ENCODE results near the gene GPR160.

Gene GPR160

GRCh38 chr3:170046269-170047132, 8.7 kb downstream of the GPR160 start:
- Histone ChIP-seq H3K36me3 (ENCODE audit: control insufficient read depth in 1 of 2, insufficient read depth in 2 of 2, low read depth in 1 of 2, low read length in 2 of 2) (no peaks in the 10 kb centered on the region), H3K18ac (ENCODE audit: low read depth in 1 of 2, low read length in 2 of 2) (no peak overlapping the region), H3K4me3 (ENCODE audit: insufficient read depth in 1 of 2, low read depth in 1 of 2, low read length in 2 of 2) (peak overlapping the region in 1 of 2 experiments; percentile 44), H4K8ac (ENCODE audit: low read length) (no peak overlapping the region), H2BK5ac (ENCODE audit: low read depth, low read length, poor library complexity, severe bottlenecking) (no peak overlapping the region), H3K27me3 (ENCODE audit: control insufficient read depth in 1 of 2, insufficient read depth in 1 of 2, low read length in 2 of 2) (peaks cover 0 to 20% of the 10 kb centered on the region in 2 experiments), H3K14ac (ENCODE audit: low read length in 2 of 2) (no peak overlapping the region), H3K4ac (ENCODE audit: low read depth in 1 of 2, low read length in 2 of 2) (no peak overlapping the region), H2BK15ac (ENCODE audit: low read depth, poor library complexity, severe bottlenecking) (no peak overlapping the region), H3K27ac (ENCODE audit: low read length, poor library complexity, severe bottlenecking) (no peak overlapping the region), H3K9ac (ENCODE audit: low read length) (no peak overlapping the region), H3K4me2 (ENCODE audit: low read length, poor library complexity, severe bottlenecking) (no peak overlapping the region), H3K79me1 (replicated peaks; ENCODE audit: low read length, poor library complexity, severe bottlenecking) (no peaks in the 10 kb centered on the region), H2BK12ac (ENCODE audit: low read length in 2 of 2) (no peak overlapping the region), H4K91ac (ENCODE audit: low read length) (no peak overlapping the region), H2BK120ac (ENCODE audit: low read depth, low read length) (no peak overlapping the region), H2AK5ac (ENCODE audit: low read length, severe bottlenecking) (no peak overlapping the region), H3K4me1 (ENCODE audit: control insufficient read depth, insufficient read depth, low read depth, low read length) (peaks cover 14% of the 10 kb centered on the region), H3K9me3 (ENCODE audit: control insufficient read depth, low read length) (no peaks in the 10 kb centered on the region), H3K23ac (ENCODE audit: low read length in 2 of 2) (no peak overlapping the region), H2AFZ (ENCODE audit: low read depth, low read length) (no peak overlapping the region)
- no peak for DNase-seq
- 89% methylated on average over 4 of the region's 5 CpGs for WGBS

GRCh38 chr3:170047133-170047404, 9.3 kb downstream of the GPR160 start:
- no peak overlapping the region for H3K9ac ChIP-seq (ENCODE audit: low read length)
- H3K4me3 ChIP-seq (ENCODE audit: insufficient read depth in 1 of 2, low read depth in 1 of 2, low read length in 2 of 2), result no peak overlapping the region
- H2AK5ac ChIP-seq (ENCODE audit: low read length, severe bottlenecking), result no peak overlapping the region
- H4K8ac ChIP-seq (ENCODE audit: low read length), result no peak overlapping the region
- no peak overlapping the region for H3K18ac ChIP-seq (ENCODE audit: low read depth in 1 of 2, low read length in 2 of 2)
- H3K79me1 ChIP-seq (replicated peaks; ENCODE audit: low read length, poor library complexity, severe bottlenecking), result no peaks in the 10 kb centered on the region
- H2BK15ac ChIP-seq (ENCODE audit: low read depth, poor library complexity, severe bottlenecking), result no peak overlapping the region
- H2BK5ac ChIP-seq (ENCODE audit: low read depth, low read length, poor library complexity, severe bottlenecking), result no peak overlapping the region
- H3K9me3 ChIP-seq (ENCODE audit: control insufficient read depth, low read length), result no peaks in the 10 kb centered on the region
- H2BK12ac ChIP-seq (ENCODE audit: low read length in 2 of 2), result no peak overlapping the region
- H3K4me2 ChIP-seq (ENCODE audit: low read length, poor library complexity, severe bottlenecking), result no peak overlapping the region
- WGBS, result 97% methylated on average over 3 of the region's 3 CpGs
- no peak overlapping the region for H3K27ac ChIP-seq (ENCODE audit: low read length, poor library complexity, severe bottlenecking)
- no peak overlapping the region for H3K14ac ChIP-seq (ENCODE audit: low read length in 2 of 2)
- peaks cover 14% of the 10 kb centered on the region for H3K4me1 ChIP-seq (ENCODE audit: control insufficient read depth, insufficient read depth, low read depth, low read length)
- H4K91ac ChIP-seq (ENCODE audit: low read length), result no peak overlapping the region
- peaks cover 0 to 14% of the 10 kb centered on the region in 2 experiments for H3K27me3 ChIP-seq (ENCODE audit: control insufficient read depth in 1 of 2, insufficient read depth in 1 of 2, low read length in 2 of 2)
- no peaks in the 10 kb centered on the region for H3K36me3 ChIP-seq (ENCODE audit: control insufficient read depth in 1 of 2, insufficient read depth in 2 of 2, low read depth in 1 of 2, low read length in 2 of 2)
- DNase-seq, result no peak
- no peak overlapping the region for H2BK120ac ChIP-seq (ENCODE audit: low read depth, low read length)
- no peak overlapping the region for H3K4ac ChIP-seq (ENCODE audit: low read depth in 1 of 2, low read length in 2 of 2)
- no peak overlapping the region for H2AFZ ChIP-seq (ENCODE audit: low read depth, low read length)
- no peak overlapping the region for H3K23ac ChIP-seq (ENCODE audit: low read length in 2 of 2)

DNA sequence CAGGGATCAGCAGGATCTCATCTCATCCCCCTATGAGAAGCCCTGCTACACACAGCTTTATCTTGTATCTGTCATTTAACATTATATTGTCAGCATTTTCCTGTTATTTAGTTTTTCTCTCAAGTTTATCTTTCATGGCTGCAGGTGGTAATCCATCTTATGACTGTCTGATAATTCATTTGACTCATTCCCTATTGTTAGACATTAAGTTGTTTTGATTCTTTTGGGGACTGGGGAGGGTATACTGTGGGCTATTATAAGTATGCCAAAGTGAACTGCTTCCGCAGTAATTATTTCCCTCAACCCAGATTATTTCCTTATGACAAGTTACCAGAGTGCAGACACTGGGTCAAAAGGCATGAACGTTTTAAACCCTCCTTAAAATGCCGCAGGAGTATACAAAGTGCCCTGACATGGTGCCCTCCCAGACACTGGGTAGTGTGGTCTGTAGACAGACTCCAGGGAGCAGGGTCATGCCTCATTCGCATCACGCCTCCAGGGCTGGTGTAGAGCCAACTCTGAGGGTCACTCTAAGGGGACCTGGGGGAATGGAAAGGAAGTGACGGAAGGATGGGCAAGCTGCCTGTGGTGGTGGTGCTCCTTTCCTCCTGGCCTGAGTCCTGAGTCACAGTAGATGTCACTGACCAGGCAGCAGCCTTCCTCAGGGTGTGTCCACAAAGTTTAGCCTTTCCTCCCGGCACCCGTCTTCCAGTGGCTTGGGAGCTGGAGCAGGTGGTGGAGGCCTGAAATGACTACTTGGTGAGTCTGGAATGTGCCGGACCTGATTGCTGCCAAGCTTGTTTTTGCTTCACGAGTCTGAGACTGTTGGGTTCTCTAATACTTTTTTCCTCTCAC, 11.6 kb downstream of the GPR160 start:
- Histone ChIP-seq H3K14ac (ENCODE audit: low read length in 2 of 2) (no peak overlapping the region), H3K18ac (ENCODE audit: low read depth in 1 of 2, low read length in 2 of 2) (no peak overlapping the region), H3K36me3 (ENCODE audit: control insufficient read depth in 1 of 2, insufficient read depth in 2 of 2, low read depth in 1 of 2, low read length in 2 of 2) (no peaks in the 10 kb centered on the region), H2AK5ac (ENCODE audit: low read length, severe bottlenecking) (no peak overlapping the region), H3K4me2 (ENCODE audit: low read length, poor library complexity, severe bottlenecking) (no peak overlapping the region), H3K27me3 (ENCODE audit: control insufficient read depth in 1 of 2, insufficient read depth in 1 of 2, low read length in 2 of 2) (peaks cover 0 to 5% of the 10 kb centered on the region in 2 experiments), H3K79me1 (replicated peaks; ENCODE audit: low read length, poor library complexity, severe bottlenecking) (no peaks in the 10 kb centered on the region), H3K4me3 (ENCODE audit: insufficient read depth in 1 of 2, low read depth in 1 of 2, low read length in 2 of 2) (no peak overlapping the region), H2AFZ (ENCODE audit: low read depth, low read length) (no peak overlapping the region), H2BK5ac (ENCODE audit: low read depth, low read length, poor library complexity, severe bottlenecking) (no peak overlapping the region), H3K4me1 (ENCODE audit: control insufficient read depth, insufficient read depth, low read depth, low read length) (peaks cover 14% of the 10 kb centered on the region), H3K4ac (ENCODE audit: low read depth in 1 of 2, low read length in 2 of 2) (no peak overlapping the region), H2BK15ac (ENCODE audit: low read depth, poor library complexity, severe bottlenecking) (no peak overlapping the region), H3K27ac (ENCODE audit: low read length, poor library complexity, severe bottlenecking) (no peak overlapping the region), H2BK120ac (ENCODE audit: low read depth, low read length) (no peak overlapping the region), H4K8ac (ENCODE audit: low read length) (no peak overlapping the region), H3K23ac (ENCODE audit: low read length in 2 of 2) (no peak overlapping the region), H3K9ac (ENCODE audit: low read length) (no peak overlapping the region), H2BK12ac (ENCODE audit: low read length in 2 of 2) (no peak overlapping the region), H4K91ac (ENCODE audit: low read length) (peak overlapping the region; percentile 34), H3K9me3 (ENCODE audit: control insufficient read depth, low read length) (peaks cover 4% of the 10 kb centered on the region)
- DNase-seq, result no peak
- 89% methylated on average over 10 of the region's 10 CpGs for WGBS

GRCh38 chr3:170050753-170051152, 13.0 kb downstream of the GPR160 start:
- DNase-seq, result no peak
- peaks cover 12% of the 10 kb centered on the region for H3K4me1 ChIP-seq (ENCODE audit: control insufficient read depth, insufficient read depth, low read depth, low read length)
- no peak overlapping the region for H3K9ac ChIP-seq (ENCODE audit: low read length)
- H2BK120ac ChIP-seq (ENCODE audit: low read depth, low read length), result no peak overlapping the region
- H3K14ac ChIP-seq (ENCODE audit: low read length in 2 of 2), result no peak overlapping the region
- H3K27me3 ChIP-seq (ENCODE audit: control insufficient read depth in 1 of 2, insufficient read depth in 1 of 2, low read length in 2 of 2), result no peaks in the 10 kb centered on the region
- no peak overlapping the region for H4K91ac ChIP-seq (ENCODE audit: low read length)
- no peak overlapping the region for H3K4me3 ChIP-seq (ENCODE audit: insufficient read depth in 1 of 2, low read depth in 1 of 2, low read length in 2 of 2)
- H2BK15ac ChIP-seq (ENCODE audit: low read depth, poor library complexity, severe bottlenecking), result no peak overlapping the region
- H3K79me1 ChIP-seq (replicated peaks; ENCODE audit: low read length, poor library complexity, severe bottlenecking), result no peaks in the 10 kb centered on the region
- no peak overlapping the region for H3K4me2 ChIP-seq (ENCODE audit: low read length, poor library complexity, severe bottlenecking)
- H3K36me3 ChIP-seq (ENCODE audit: control insufficient read depth in 1 of 2, insufficient read depth in 2 of 2, low read depth in 1 of 2, low read length in 2 of 2), result no peaks in the 10 kb centered on the region
- peaks cover 4% of the 10 kb centered on the region for H3K9me3 ChIP-seq (ENCODE audit: control insufficient read depth, low read length)
- H4K8ac ChIP-seq (ENCODE audit: low read length), result no peak overlapping the region
- H3K27ac ChIP-seq (ENCODE audit: low read length, poor library complexity, severe bottlenecking), result no peak overlapping the region
- H3K23ac ChIP-seq (ENCODE audit: low read length in 2 of 2), result no peak overlapping the region
- H2AK5ac ChIP-seq (ENCODE audit: low read length, severe bottlenecking), result no peak overlapping the region
- no peak overlapping the region for H3K18ac ChIP-seq (ENCODE audit: low read depth in 1 of 2, low read length in 2 of 2)
- H2BK12ac ChIP-seq (ENCODE audit: low read length in 2 of 2), result no peak overlapping the region
- no peak overlapping the region for H2AFZ ChIP-seq (ENCODE audit: low read depth, low read length)
- H3K4ac ChIP-seq (ENCODE audit: low read depth in 1 of 2, low read length in 2 of 2), result no peak overlapping the region
- H2BK5ac ChIP-seq (ENCODE audit: low read depth, low read length, poor library complexity, severe bottlenecking), result no peak overlapping the region
- WGBS, result 72% methylated on average over 2 of the region's 4 CpGs

Measured in mesenchymal stem cell (in vitro differentiated cells and primary cell).